HL-60 (cell line): Measurements from ENCODE around the gene ELMO1.

Experiments used
- CTCF ChIP-seq: IDR thresholded peaks from one replicate; pipeline ENCODE4 v1.5.1; 2011; ENCODE audit warnings: low read length, control low read depth, inconsistent platforms; ENCODE audit not compliant: insufficient read depth
- POLR2AphosphoS5 ChIP-seq: IDR thresholded peaks from 2 replicates; pipeline ENCODE4 v1.6.1; 2012; ENCODE audit warnings: low read depth
- SPI1 ChIP-seq: IDR thresholded peaks from 2 replicates; pipeline ENCODE4 v1.6.1; 2012; ENCODE audit warnings: low read depth, mild to moderate bottlenecking, borderline replicate concordance

- TF ChIP-seq SPI1 (no peak), CTCF (no peak), POLR2AphosphoS5 (no peak)
Observed at GRCh38 chr7:37193775-37194135, 254.9 kb downstream of the ELMO1 start.
